ENCODE data around the gene ROCK2.

GRCh38 chr2:11279398-11279797 lies 65.0 kb downstream of the ROCK2 start:
- TF ChIP-seq CTCF (conservative IDR thresholded peaks at IDR 0.05; ENCODE audit: low read length): no peak
- no peak for TF ChIP-seq EZH2phosphoT487 (IDR thresholded peaks at IDR 0.05; ENCODE audit: borderline replicate concordance)

Data from Loucy (cell line).